Activated CD4-positive, alpha-beta T cell treated with anti-CD3 and anti-CD28 coated beads, Interleukin-2, amount 10 ng/mL, durations not matched to agents 24 days and 14 days (primary cell): ENCODE results near the gene ZNF366. TPM values are rescaled to one million over a fixed set of nuclear protein-coding genes. Genes with fewer than 3 reads are reported as not detected.

Source experiments
- DNase-seq: peaks from one replicate; pipeline ENCODE4 v3.0.0; 2022
- H3K27ac Mint-ChIP-seq: one replicate; pipeline ENCODE4 v1.8.0; 2022; ENCODE audit warnings: mild to moderate bottlenecking, mixed read lengths
- H3K27me3 Mint-ChIP-seq: one replicate; pipeline ENCODE4 v1.8.0; 2022; ENCODE audit warnings: mixed read lengths
- H3K36me3 Mint-ChIP-seq: one replicate; pipeline ENCODE4 v1.8.0; 2022; ENCODE audit warnings: low read depth, mild to moderate bottlenecking, mixed read lengths
- H3K4me1 Mint-ChIP-seq: one replicate; pipeline ENCODE4 v1.8.0; 2021; ENCODE audit warnings: mixed read lengths
- H3K4me3 Mint-ChIP-seq: one replicate; pipeline ENCODE4 v1.8.0; 2022; ENCODE audit warnings: mild to moderate bottlenecking, moderate library complexity, mixed read lengths
- H3K9me3 Mint-ChIP-seq: one replicate; pipeline ENCODE4 v1.8.0; 2021; ENCODE audit warnings: mixed read lengths
- intact Hi-C: fragments of 100-400 bp; cut with micrococcal nuclease; formaldehyde crosslinking; loops from one replicate; pipeline ENCODE4 v1.15.1; 2023
- total RNA-seq: library from RNA; stranded (reverse); gene quantifications from 2 replicates; pipeline ENCODE4 v1.2.3, GENCODE V29; 2022

Gene ZNF366
- total RNA-seq, 1 donor from 2014 or later, result not detected

DNA sequence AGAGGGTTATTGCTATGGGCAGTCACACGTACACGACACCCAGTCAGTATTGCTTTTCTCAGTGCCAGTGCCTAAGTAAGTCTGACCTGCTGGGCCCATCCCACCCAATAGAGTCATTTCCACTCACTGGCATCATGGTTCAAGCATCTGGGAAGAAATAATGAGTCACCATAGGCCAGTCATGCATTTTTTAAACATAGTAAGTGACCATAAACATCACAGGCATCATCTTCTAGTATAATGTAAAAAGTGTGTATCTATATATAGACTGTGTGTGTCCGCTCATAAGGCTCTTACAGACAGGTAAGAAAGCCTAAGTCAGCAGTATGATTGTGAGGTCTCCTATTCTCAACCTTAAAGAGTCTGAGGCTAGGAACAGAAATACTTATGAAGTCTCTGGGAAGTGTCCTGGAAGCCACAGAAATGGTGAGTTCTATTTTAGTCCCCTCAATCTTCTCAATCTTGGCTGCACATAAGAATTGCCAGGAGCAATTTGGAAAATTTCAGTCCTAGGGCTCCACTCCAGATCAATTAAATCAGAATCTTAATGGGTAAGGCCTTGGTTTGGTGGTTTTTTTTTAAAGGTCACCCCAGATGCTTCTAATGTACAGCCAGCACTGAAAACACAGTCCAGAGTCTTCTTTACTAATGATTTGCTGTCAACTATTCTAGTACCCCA lies 65.2 kb downstream of the ZNF366 start:
- Mint-ChIP-seq H3K4me3 (no peak overlapping the region), H3K27ac (no peak overlapping the region), H3K4me1 (no peaks in the 10 kb centered on the region), H3K27me3 (no peaks in the 10 kb centered on the region), H3K36me3 (no peaks in the 10 kb centered on the region), H3K9me3 (no peaks in the 10 kb centered on the region)
- intact Hi-C loops, result no loop called here
- no peak for DNase-seq

- Mint-ChIP-seq H3K27me3 (peaks cover under 1% of the 10 kb centered on the region), H3K36me3 (no peaks in the 10 kb centered on the region), H3K27ac (no peak overlapping the region), H3K9me3 (no peaks in the 10 kb centered on the region), H3K4me1 (no peaks in the 10 kb centered on the region), H3K4me3 (no peak overlapping the region)
- intact Hi-C loops, result no loop called here
- DNase-seq, result no peak
Observed at GRCh38 chr5:72441094-72441723, 66.0 kb downstream of the ZNF366 start.

GRCh38 chr5:72440207-72440638 lies 67.0 kb downstream of the ZNF366 start:
- no peak overlapping the region for H3K4me3 Mint-ChIP-seq
- no peaks in the 10 kb centered on the region for H3K36me3 Mint-ChIP-seq
- no peak overlapping the region for H3K27ac Mint-ChIP-seq
- no peaks in the 10 kb centered on the region for H3K9me3 Mint-ChIP-seq
- intact Hi-C loops, result no loop called here
- DNase-seq, result no peak
- no peaks in the 10 kb centered on the region for H3K4me1 Mint-ChIP-seq
- H3K27me3 Mint-ChIP-seq, result peaks cover 1% of the 10 kb centered on the region

- H3K36me3 Mint-ChIP-seq, result no peaks in the 10 kb centered on the region
- H3K27ac Mint-ChIP-seq, result no peak overlapping the region
- H3K4me3 Mint-ChIP-seq, result no peak overlapping the region
- H3K27me3 Mint-ChIP-seq, result peaks cover 1% of the 10 kb centered on the region
- H3K9me3 Mint-ChIP-seq, result no peaks in the 10 kb centered on the region
- DNase-seq, result no peak
- intact Hi-C loops, result no loop called here
- H3K4me1 Mint-ChIP-seq, result no peaks in the 10 kb centered on the region
Observed at GRCh38 chr5:72439192-72439591, 68.0 kb downstream of the ZNF366 start.

DNA sequence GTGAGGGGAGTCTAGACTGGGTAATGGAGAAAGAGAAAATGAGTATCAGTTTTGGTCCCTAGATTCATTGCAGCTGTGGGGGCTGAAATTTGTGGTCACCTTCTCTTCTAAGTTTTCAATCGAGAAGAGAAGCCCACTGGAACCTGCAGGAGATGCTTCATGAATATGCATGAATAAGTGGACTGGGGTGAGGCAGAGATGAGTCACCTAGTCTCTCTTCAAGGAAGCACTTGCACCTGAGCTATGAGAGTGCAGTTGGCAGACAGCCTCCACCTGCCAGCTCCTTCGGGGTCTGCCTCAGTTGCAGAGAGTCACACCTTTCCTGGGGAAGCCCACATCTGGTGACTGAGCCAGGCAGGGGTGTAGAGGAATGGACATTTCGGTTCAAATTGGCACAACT lies 69.1 kb downstream of the ZNF366 start:
- H3K4me1 Mint-ChIP-seq, result no peaks in the 10 kb centered on the region
- H3K4me3 Mint-ChIP-seq, result no peak overlapping the region
- intact Hi-C loops, result no loop called here
- H3K36me3 Mint-ChIP-seq, result no peaks in the 10 kb centered on the region
- no peaks in the 10 kb centered on the region for H3K9me3 Mint-ChIP-seq
- H3K27me3 Mint-ChIP-seq, result peaks cover 3% of the 10 kb centered on the region
- H3K27ac Mint-ChIP-seq, result no peak overlapping the region
- no peak for DNase-seq

- Mint-ChIP-seq H3K4me1 (no peaks in the 10 kb centered on the region), H3K4me3 (no peak overlapping the region), H3K27me3 (peaks cover 8% of the 10 kb centered on the region), H3K27ac (no peak overlapping the region), H3K9me3 (no peaks in the 10 kb centered on the region), H3K36me3 (no peaks in the 10 kb centered on the region)
- intact Hi-C loops, result no loop called here
- no peak for DNase-seq
Observed at GRCh38 chr5:72436796-72437471, 70.3 kb downstream of the ZNF366 start.

DNA sequence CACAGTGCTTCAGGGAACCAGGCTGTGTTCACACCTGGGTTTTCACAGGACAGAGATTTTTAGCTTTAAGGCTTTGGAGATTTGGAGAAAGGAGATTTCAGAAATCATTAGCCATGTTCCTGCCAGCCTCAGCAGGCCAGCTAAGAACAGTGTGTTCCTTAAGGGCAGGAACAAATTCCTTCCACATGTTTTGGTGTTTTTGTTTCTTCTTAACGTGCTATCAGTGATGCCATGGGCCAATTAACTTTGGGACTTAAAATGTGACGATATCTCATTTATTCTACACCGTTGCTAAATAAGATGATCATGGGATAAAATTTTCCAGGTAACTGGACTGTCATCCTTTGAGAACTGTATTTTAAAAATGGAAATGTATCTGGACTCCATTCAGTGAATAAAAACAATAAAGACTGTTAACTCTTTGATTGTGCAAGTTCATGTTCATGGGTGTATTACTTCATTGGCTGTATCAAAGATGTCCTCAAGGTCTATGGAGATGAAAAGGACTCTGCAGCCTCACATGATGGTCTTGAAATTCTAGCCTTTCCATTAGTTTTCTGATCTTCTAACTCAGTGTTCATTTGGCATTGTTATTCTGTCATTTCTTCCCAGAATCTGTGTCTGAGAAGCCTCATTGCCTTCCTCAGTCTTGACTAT lies 72.3 kb downstream of the ZNF366 start:
- Mint-ChIP-seq H3K36me3 (no peaks in the 10 kb centered on the region), H3K27me3 (peaks cover 10% of the 10 kb centered on the region), H3K4me3 (no peak overlapping the region), H3K27ac (no peak overlapping the region), H3K9me3 (no peaks in the 10 kb centered on the region), H3K4me1 (no peaks in the 10 kb centered on the region)
- no peak for DNase-seq
- intact Hi-C loops, result no loop called here

DNA sequence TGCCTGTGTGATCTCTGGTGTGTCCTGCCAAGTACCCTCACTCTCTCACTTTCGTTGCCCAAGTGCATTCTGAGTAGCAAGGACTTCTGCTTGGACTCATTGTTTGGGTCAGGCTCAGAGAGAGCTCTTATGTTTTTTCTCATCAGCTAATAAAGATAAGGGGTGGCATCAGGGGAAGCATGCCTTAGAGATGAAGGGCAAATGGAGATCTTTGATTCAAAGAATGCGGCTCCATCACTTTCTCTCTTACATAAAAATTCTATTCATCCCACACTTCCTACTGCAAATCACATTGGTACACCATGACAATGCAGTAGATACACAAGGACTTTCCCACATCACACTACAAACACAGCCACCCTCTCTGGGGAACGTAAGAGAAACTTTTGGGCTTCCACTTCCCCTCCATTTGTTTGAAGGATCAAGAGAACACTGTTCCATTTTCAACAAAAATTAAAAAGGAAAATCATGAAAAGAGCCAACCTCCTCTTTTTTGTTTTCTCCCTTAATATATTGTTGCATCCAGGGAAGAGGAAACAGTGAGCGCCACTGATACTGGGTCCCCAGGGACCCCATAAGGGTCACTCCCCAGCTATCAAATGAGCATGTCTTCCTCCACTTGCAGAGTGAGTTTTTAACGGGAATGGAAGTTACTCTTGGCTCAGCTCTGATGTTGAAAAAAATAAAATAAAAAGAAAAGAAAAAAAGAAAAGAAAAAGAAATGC lies 73.0 kb downstream of the ZNF366 start:
- H3K9me3 Mint-ChIP-seq, result no peaks in the 10 kb centered on the region
- DNase-seq, result no peak
- intact Hi-C loops, result no loop called here
- H3K27me3 Mint-ChIP-seq, result peaks cover 10% of the 10 kb centered on the region
- H3K27ac Mint-ChIP-seq, result no peak overlapping the region
- H3K36me3 Mint-ChIP-seq, result no peaks in the 10 kb centered on the region
- H3K4me3 Mint-ChIP-seq, result no peak overlapping the region
- no peaks in the 10 kb centered on the region for H3K4me1 Mint-ChIP-seq

DNA sequence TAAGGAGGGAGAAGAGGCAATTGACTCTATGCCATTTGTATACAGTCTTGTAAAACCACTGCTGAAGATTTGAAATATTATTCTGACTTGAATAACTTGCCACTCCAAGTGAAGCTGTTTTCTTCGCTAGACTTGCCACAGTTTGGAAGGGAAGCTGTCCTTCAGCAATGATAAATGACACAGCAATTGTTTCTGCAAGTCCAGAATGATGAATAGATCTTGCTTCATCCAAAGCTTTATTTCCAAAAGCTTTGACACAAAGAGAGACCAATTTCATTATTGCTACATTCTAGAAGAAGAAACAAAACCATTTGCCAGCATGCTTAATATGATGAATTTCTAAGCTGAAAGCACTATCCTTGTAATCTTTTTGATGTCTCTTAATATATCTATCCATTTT lies 73.7 kb downstream of the ZNF366 start:
- intact Hi-C loops, result no loop called here
- H3K4me1 Mint-ChIP-seq, result no peaks in the 10 kb centered on the region
- no peaks in the 10 kb centered on the region for H3K36me3 Mint-ChIP-seq
- no peak overlapping the region for H3K27ac Mint-ChIP-seq
- no peak for DNase-seq
- H3K27me3 Mint-ChIP-seq, result peaks cover 10% of the 10 kb centered on the region
- H3K9me3 Mint-ChIP-seq, result no peaks in the 10 kb centered on the region
- no peak overlapping the region for H3K4me3 Mint-ChIP-seq

- Mint-ChIP-seq H3K27me3 (peaks cover 20% of the 10 kb centered on the region), H3K36me3 (no peaks in the 10 kb centered on the region), H3K9me3 (no peaks in the 10 kb centered on the region), H3K4me3 (no peak overlapping the region), H3K27ac (no peak overlapping the region), H3K4me1 (no peaks in the 10 kb centered on the region)
- intact Hi-C loops, result no loop called here
- no peak for DNase-seq
Observed at GRCh38 chr5:72428669-72429068, 78.5 kb downstream of the ZNF366 start.

GRCh38 chr5:72427488-72428437 lies 79.4 kb downstream of the ZNF366 start:
- Mint-ChIP-seq H3K36me3 (no peaks in the 10 kb centered on the region), H3K9me3 (no peaks in the 10 kb centered on the region), H3K27ac (no peak overlapping the region), H3K27me3 (peaks cover 14% of the 10 kb centered on the region), H3K4me1 (no peaks in the 10 kb centered on the region), H3K4me3 (no peak overlapping the region)
- intact Hi-C loops, result no loop called here
- DNase-seq, result no peak

- intact Hi-C loops, result no loop called here
- H3K36me3 Mint-ChIP-seq, result no peaks in the 10 kb centered on the region
- no peaks in the 10 kb centered on the region for H3K4me1 Mint-ChIP-seq
- no peaks in the 10 kb centered on the region for H3K9me3 Mint-ChIP-seq
- H3K27ac Mint-ChIP-seq, result no peak overlapping the region
- no peak for DNase-seq
- no peak overlapping the region for H3K4me3 Mint-ChIP-seq
- peaks cover 13% of the 10 kb centered on the region for H3K27me3 Mint-ChIP-seq
Observed at GRCh38 chr5:72427016-72427415, 80.2 kb downstream of the ZNF366 start.

GRCh38 chr5:72426019-72426418 lies 81.2 kb downstream of the ZNF366 start:
- Mint-ChIP-seq H3K4me1 (no peaks in the 10 kb centered on the region), H3K27me3 (peaks cover 13% of the 10 kb centered on the region), H3K27ac (no peak overlapping the region), H3K4me3 (no peak overlapping the region), H3K36me3 (no peaks in the 10 kb centered on the region), H3K9me3 (no peaks in the 10 kb centered on the region)
- intact Hi-C loops, result no loop called here
- no peak for DNase-seq
